Hepatocyte (in vitro differentiated cells): ENCODE results near the gene CDK17. TPM values are rescaled to one million over a fixed set of nuclear protein-coding genes. Genes with fewer than 3 reads are reported as not detected.

ENCODE experiments used
- DNase-seq: peaks from one replicate; pipeline ENCODE4 v3.0.0-alpha.2; 2016; ENCODE audit warnings: low spot score
- H2AFZ ChIP-seq: fragments of 200-600 bp; sonication (generic); 2 replicates; pipeline ENCODE4 v1.6.0; 2016; ENCODE audit warnings: antibody characterized with exemption, mild to moderate bottlenecking
- H3K27ac ChIP-seq: fragments of 200-600 bp; sonication (generic); 2 replicates; pipeline ENCODE4 v1.5.1; 2016; ENCODE audit warnings: mild to moderate bottlenecking
- H3K27me3 ChIP-seq: fragments of 200-600 bp; sonication (generic); 2 replicates; pipeline ENCODE4 v1.6.1; 2016
- H3K36me3 ChIP-seq: fragments of 200-600 bp; sonication (generic); replicated peaks from 2 replicates; pipeline ENCODE4 v1.5.1; 2016; ENCODE audit warnings: low read depth; ENCODE audit not compliant: insufficient read depth
- H3K4me1 ChIP-seq: fragments of 200-600 bp; sonication (generic); 2 replicates; pipeline ENCODE4 v1.5.1; 2016; ENCODE audit warnings: mild to moderate bottlenecking, moderate library complexity; ENCODE audit not compliant: insufficient read depth
- H3K4me2 ChIP-seq: fragments of 200-600 bp; sonication (generic); 2 replicates; pipeline ENCODE4 v1.6.0; 2016
- H3K4me3 ChIP-seq: fragments of 200-600 bp; sonication (generic); 2 replicates; pipeline ENCODE4 v1.5.1; 2016; ENCODE audit warnings: mild to moderate bottlenecking
- H3K79me2 ChIP-seq: fragments of 200-600 bp; sonication (generic); 2 replicates; pipeline ENCODE4 v1.6.0; 2017; ENCODE audit warnings: mild to moderate bottlenecking
- H3K9me2 ChIP-seq: fragments of 200-600 bp; sonication (generic); replicated peaks from 2 replicates; pipeline ENCODE4 v1.6.0; 2017; ENCODE audit warnings: mild to moderate bottlenecking; ENCODE audit not compliant: insufficient read depth
- H3K9me3 ChIP-seq: fragments of 200-600 bp; sonication (generic); 2 replicates; pipeline ENCODE4 v1.5.1; 2016; ENCODE audit warnings: low read depth, mild to moderate bottlenecking
- H4K20me1 ChIP-seq: fragments of 200-600 bp; sonication (generic); 2 replicates; pipeline ENCODE4 v1.6.0; 2016; ENCODE audit warnings: mild to moderate bottlenecking; ENCODE audit not compliant: insufficient read depth, poor library complexity, severe bottlenecking
- CTCF ChIP-seq: fragments of 200-600 bp; sonication (generic); IDR thresholded peaks from 2 replicates; pipeline ENCODE4 v1.5.1; 2016; ENCODE audit warnings: antibody characterized with exemption, mild to moderate bottlenecking; ENCODE audit not compliant: poor library complexity
- EZH2 ChIP-seq: fragments of 200-600 bp; sonication (generic); IDR thresholded peaks from 2 replicates; pipeline ENCODE4 v1.6.1; 2016; ENCODE audit warnings: antibody characterized with exemption, mild to moderate bottlenecking, borderline replicate concordance
- EZH2phosphoT487 ChIP-seq: fragments of 200-600 bp; sonication (generic); IDR thresholded peaks from one replicate; pipeline ENCODE4 v1.6.1; 2018; ENCODE audit warnings: antibody characterized with exemption, mild to moderate bottlenecking, low read depth, moderate library complexity; ENCODE audit not compliant: unreplicated experiment, severe bottlenecking
- WGBS: methylation state at CpG from one replicate; pipeline ENCODE4 v1.1.6; 2016; ENCODE audit warnings: low lambda C conversion rate; ENCODE audit errors: missing lambda C conversion rate; 5-methylcytosine and 5-hydroxymethylcytosine counted together
- polyA plus RNA-seq: library from polyadenylated mRNA; unstranded; fragments of >200 nt; fragmentation: Nextera tagmentation; extraction: Ambion mirVana; gene quantifications from 2 replicates; pipeline ENCODE4 v1.2.1, GENCODE V29; 2016
- total RNA-seq: library from RNA; depleted of rRNA; stranded (reverse); fragments of >200 nt; gene quantifications from 2 replicates; pipeline ENCODE4 v1.2.3, GENCODE V29; 2014

CDK17 gene
- total and polyA plus RNA-seq, 2 experiments from 2014 or later, result 13.8 to 33.1 TPM

- Histone ChIP-seq H3K4me3 (no peak overlapping the region), H4K20me1 (no peaks in the 10 kb centered on the region), H3K79me2 (no peaks in the 10 kb centered on the region), H3K4me1 (peaks cover 3% of the 10 kb centered on the region), H3K9me2 (no peaks in the 10 kb centered on the region), H3K27ac (peak overlapping the region; percentile 65), H3K4me2 (no peak overlapping the region), H3K9me3 (no peaks in the 10 kb centered on the region), H2AFZ (no peak overlapping the region), H3K36me3 (no peaks in the 10 kb centered on the region), H3K27me3 (no peaks in the 10 kb centered on the region)
- no peak for DNase-seq
- TF ChIP-seq EZH2phosphoT487 (no peak), CTCF (no peak), EZH2 (no peak)
- WGBS, result 66% methylated on average over 6 of the region's 6 CpGs
Observed at GRCh38 chr12:96445691-96446583, 45.7 kb upstream of the CDK17 start.

DNA sequence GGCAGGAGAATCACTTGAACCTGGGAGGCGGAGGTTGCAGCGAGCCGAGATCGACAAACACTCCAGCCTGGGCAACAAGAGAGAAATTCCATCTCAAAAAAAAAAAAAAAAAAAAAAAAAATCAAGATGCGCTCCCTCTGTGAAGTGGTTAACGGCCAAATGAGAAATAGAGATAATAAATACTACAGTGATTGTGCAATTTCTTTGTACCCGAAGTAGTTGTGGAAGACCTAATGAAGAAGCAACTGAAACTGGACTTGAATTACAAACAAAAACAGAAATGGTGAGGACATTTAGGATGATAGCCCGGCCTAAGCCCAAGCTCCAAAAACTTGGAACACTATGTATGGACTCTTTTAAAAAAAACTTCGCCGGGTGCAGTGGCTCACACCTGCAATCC, 44.2 kb upstream of the CDK17 start:
- no peaks in the 10 kb centered on the region for H3K9me3 ChIP-seq
- H4K20me1 ChIP-seq, result no peaks in the 10 kb centered on the region
- H3K4me3 ChIP-seq, result no peak overlapping the region
- 98% methylated on average over 10 of the region's 10 CpGs for WGBS
- TF ChIP-seq EZH2, result no peak
- no peak for TF ChIP-seq CTCF
- TF ChIP-seq EZH2phosphoT487, result no peak
- no peak overlapping the region for H3K4me2 ChIP-seq
- no peaks in the 10 kb centered on the region for H3K27me3 ChIP-seq
- H3K36me3 ChIP-seq, result no peaks in the 10 kb centered on the region
- DNase-seq, result no peak
- no peak overlapping the region for H2AFZ ChIP-seq
- peaks cover 3% of the 10 kb centered on the region for H3K4me1 ChIP-seq
- H3K79me2 ChIP-seq, result no peaks in the 10 kb centered on the region
- H3K9me2 ChIP-seq, result no peaks in the 10 kb centered on the region
- H3K27ac ChIP-seq, result no peak overlapping the region

DNA sequence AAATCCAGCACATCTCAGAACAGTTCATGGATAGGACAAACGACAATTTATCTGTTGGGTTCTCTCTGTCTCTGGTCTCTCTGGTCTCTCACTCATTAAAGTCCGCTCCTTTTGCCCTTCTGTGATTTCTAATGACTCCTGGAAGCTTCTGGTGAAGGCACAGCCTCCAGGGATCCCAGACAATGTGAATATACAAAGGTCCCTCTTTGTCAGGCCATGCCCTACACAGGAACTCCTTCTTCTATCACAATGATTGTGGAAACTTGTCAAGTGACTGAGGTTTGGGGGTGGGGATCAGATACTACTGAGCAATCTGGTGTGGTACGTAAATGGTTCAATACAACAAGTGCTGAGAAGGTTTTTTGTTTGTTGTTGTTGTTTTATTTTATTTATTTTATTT, 42.7 kb upstream of the CDK17 start:
- Histone ChIP-seq H3K27me3 (no peaks in the 10 kb centered on the region), H4K20me1 (no peaks in the 10 kb centered on the region), H3K4me1 (peaks cover 9% of the 10 kb centered on the region), H3K4me2 (no peak overlapping the region), H3K9me3 (no peaks in the 10 kb centered on the region), H3K36me3 (no peaks in the 10 kb centered on the region), H3K79me2 (no peaks in the 10 kb centered on the region), H2AFZ (no peak overlapping the region), H3K27ac (no peak overlapping the region), H3K4me3 (no peak overlapping the region), H3K9me2 (no peaks in the 10 kb centered on the region)
- TF ChIP-seq CTCF (no peak), EZH2phosphoT487 (no peak), EZH2 (no peak)
- DNase-seq, result no peak
- 93% methylated on average over 3 of the region's 3 CpGs for WGBS
